Heart right ventricle (tissue), 16 donors: ENCODE data around the gene CD2AP. TPM values are rescaled to one million over a fixed set of nuclear protein-coding genes. Genes with fewer than 3 reads are reported as not detected.
"Not testable (repeated sequence)": the region's sequence is repeated elsewhere in the genome, so short reads cannot be mapped to it uniquely, and the experiment has no call there.

Experiments
- ATAC-seq, 8 donors: fragments of 200-7000 bp; cut with Tn5 transposase; one replicate each; pipeline ENCODE4 v1.9.1; 2020; ENCODE audit warnings: mild to moderate bottlenecking in 8 of 8, moderate library complexity in 8 of 8, moderate number of reproducible peaks in 1 of 8
- DNase-seq, 2 donors: peaks; one replicate each; pipeline ENCODE4 v3.0.0-alpha.2; 2020
- H3K27ac ChIP-seq, 10 donors: fragments of 200-600 bp; sonication (generic) in 2 of 10; one replicate each; pipeline versions ENCODE4 v1.5.0 to v1.8.0; 2020 to 2022; ENCODE audit warnings: mild to moderate bottlenecking in 3 of 10
- H3K27me3 ChIP-seq, 7 donors: fragments of 200-600 bp; one replicate each; pipeline ENCODE4 v1.8.0; 2021 to 2022; ENCODE audit warnings: mild to moderate bottlenecking in 2 of 7
- H3K36me3 ChIP-seq, 9 donors: fragments of 200-600 bp; sonication (generic) in 1 of 9; one replicate each; pipeline versions ENCODE4 v1.5.0 to v1.8.0; 2020 to 2022; ENCODE audit warnings: mild to moderate bottlenecking in 2 of 9
- H3K4me1 ChIP-seq, 9 donors: fragments of 200-600 bp; sonication (generic) in 1 of 9; one replicate each; pipeline versions ENCODE4 v1.5.0 to v1.8.0; 2020 to 2022; ENCODE audit warnings: mild to moderate bottlenecking in 4 of 9
- H3K4me3 ChIP-seq, 10 donors: fragments of 200-600 bp; sonication (generic) in 2 of 10; one replicate each; pipeline versions ENCODE4 v1.5.0 to v1.8.0; 2020 to 2022; ENCODE audit warnings: mild to moderate bottlenecking in 7 of 10, moderate library complexity in 2 of 10
- H3K9me3 ChIP-seq, 11 donors: fragments of 200-600 bp in 10 of 11; sonication (generic) in 2 of 11; one replicate each; pipeline versions ENCODE4 v1.5.0 to v1.8.0; 2013 to 2022; ENCODE audit warnings: mild to moderate bottlenecking in 2 of 11, control low read depth in 1 of 11, moderate library complexity in 1 of 11
- CTCF ChIP-seq, 9 donors: fragments of 200-600 bp; sonication (generic) in 2 of 9; IDR thresholded peaks; one replicate each; pipeline versions ENCODE4 v1.5.0 to v1.8.0; 2021 to 2022; ENCODE audit warnings: antibody characterized with exemption in 9 of 9, mild to moderate bottlenecking in 5 of 9, moderate library complexity in 1 of 9
- WGBS, 2 donors: extraction: QIAGEN DNeasy Blood & Tissue Kit; methylation state at CpG; one replicate each; pipeline ENCODE4 v1.1.7; 2013; ENCODE audit warnings: inconsistent platforms in 1 of 2; 5-methylcytosine and 5-hydroxymethylcytosine counted together
- intact Hi-C, 10 donors: fragments of 100-400 bp; cut with DNase I; formaldehyde crosslinking; loops; one replicate each; pipeline versions ENCODE4 v1.11.1 to v1.14.2; 2022
- polyA plus RNA-seq, 2 donors: library from polyadenylated mRNA; stranded (reverse); fragments of 200-250 nt; gene quantifications; one replicate each; pipeline ENCODE4 v1.2.3, GENCODE V29; 2013
- total RNA-seq, 10 donors: library from RNA; stranded (reverse); fragmentation: NEBNext Ultra II Directional in 3 of 10; extraction: Animal tissue kit (Norgen Biotek cat#: 25700) in 3 of 10; gene quantifications; one replicate each; pipeline versions ENCODE4 v1.2.1 to v1.2.4, GENCODE V29; 2021 to 2023
- donor health status: Arrhythmogenic right ventricular cardiomyopathy.
- donor health status: ischemic (EF 13 %, LVEDD 7.1; RV severe dilation, severe dysfunction).
- donor health status: healthy with polysubstance abuse.
- donor health status: DM: no; HTN: yes; CAD: no.
- donor health status: DM: no; HTN: no; CAD: no.
- donor health status: ischemic (EF 25% LVEDD 6.9; RV normal size, moderate dysfunction).
- donor health status: ischemic (EF 25% LVEDD 5.7; RV mildly dilated, moderate dysfunction).
- donor health status: healthy.
- donor health status: DM: yes; HTN: yes; CAD: no.
- donor health status: Ischemic cardiomyopathy.
- donor health status: ischemic (EF 35%, LVEDD 5.7; RV mildly dilated, moderate dysfunction).
- donor health status: nonischemic (EF 11% LVEDD 7.7; RV severe dilation, severe dysfunction).
- donor health status: DM: yes; HTN: yes; CAD: no.
- donor health status: PGD.
- donor health status: ischemic (EF 29% LVEDD 5.4; RV normal size, mild dysfunction).
- donor health status: nonischemic (EF 23%, LVEDD 6.1; RV moderate dilation, normal function).

The CD2AP gene
- total and polyA plus RNA-seq, 12 donors, result 5.8 to 15.6 (median 10.8) TPM

GRCh38 chr6:47476781-47477496 lies 650 bp upstream of the CD2AP start:
- intact Hi-C loops, result loop anchor here in 6 of 10 donors (2.0 to 10.0 kb wide), 4 partner anchors 60 to 108 kb away; no protein-coding TSS in a partner anchor
- H3K4me3 ChIP-seq, result peak overlapping the region; percentile 33 to 98 (median 90)

DNA sequence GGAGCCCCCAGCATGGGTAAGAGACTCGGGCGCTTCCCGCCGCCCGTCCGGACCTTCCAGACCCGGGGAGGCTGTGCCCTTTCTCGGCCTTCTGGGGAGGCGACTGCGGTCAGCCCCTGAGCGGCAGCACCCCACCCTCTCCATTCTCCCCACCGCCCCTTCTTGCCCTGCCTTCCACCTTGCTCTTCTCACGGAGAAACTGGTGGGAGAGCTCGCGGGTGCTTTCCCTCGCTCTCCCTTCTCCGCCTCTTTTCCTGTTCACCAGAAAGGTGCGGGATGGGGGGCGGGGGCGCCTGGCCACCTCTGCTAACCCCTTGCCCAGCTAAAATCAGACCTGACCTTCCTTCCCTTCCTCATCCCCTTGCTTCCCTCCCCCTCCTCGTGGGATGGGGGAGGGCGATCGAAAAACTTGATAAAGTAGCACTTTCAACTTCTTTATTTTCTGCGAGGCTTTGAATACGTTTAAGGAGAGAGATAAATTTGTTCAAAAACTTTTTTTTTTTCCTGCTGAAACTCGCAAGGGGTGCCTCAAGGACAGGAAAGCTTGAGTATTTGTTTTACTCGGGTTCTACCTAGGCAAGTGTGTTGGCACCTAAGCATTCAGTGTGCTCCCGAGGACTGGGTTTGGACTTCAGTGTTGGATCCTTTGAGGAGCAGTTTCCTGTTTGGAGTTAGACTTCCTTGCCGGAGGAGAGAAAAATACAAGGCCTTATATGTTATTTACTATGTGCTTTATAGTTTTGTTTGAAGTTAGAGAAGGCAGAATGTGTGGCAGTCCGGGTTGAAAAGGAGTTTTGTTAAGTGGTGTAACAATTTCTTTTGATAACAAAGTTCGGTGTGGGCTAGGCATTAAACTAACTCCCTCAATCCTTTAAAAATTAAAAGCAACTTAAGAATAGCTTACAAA lies 897 bp downstream of the CD2AP start:
- DNase-seq (no peak), ATAC-seq (peak in 6 of 8 donors; percentile 5 to 50 (median 32))
- peak in 2 of 9 donors; percentile 3 for TF ChIP-seq CTCF (IDR thresholded peaks at IDR 0.05)
- 1% methylated on average over 30 to 31 of the region's 31 CpGs for WGBS, 2 donors
- Histone ChIP-seq H3K36me3 (no peaks in the 10 kb centered on the region), H3K4me3 (peak overlapping the region; percentile 33 to 98 (median 90)), H3K27ac (peak overlapping the region; percentile 95 to 99 (median 97)), H3K4me1 (peaks cover 0 to 65% (median 28%) of the 10 kb centered on the region in 9 donors), H3K27me3 (no peaks in the 10 kb centered on the region), H3K9me3 (no peaks in the 10 kb centered on the region)
- intact Hi-C loops, result loop anchor here in 6 of 10 donors (2.0 to 10.0 kb wide), 4 partner anchors 40 to 106 kb away; no protein-coding TSS in a partner anchor

More at GRCh38 chr6:47476781-47477496, 650 bp upstream of the CD2AP start:
- WGBS, 2 donors, result 13 to 14% methylated on average over 21 of the region's 21 CpGs
- Histone ChIP-seq H3K4me1 (peaks cover 0 to 50% (median 22%) of the 10 kb centered on the region in 9 donors), H3K27me3 (no peaks in the 10 kb centered on the region), H3K36me3 (no peaks in the 10 kb centered on the region), H3K9me3 (no peaks in the 10 kb centered on the region), H3K27ac (peak overlapping the region; percentile 95 to 99 (median 97))
- ATAC-seq, result peak in 1 of 8 donors; percentile 5
- no peak for DNase-seq
- no peak for TF ChIP-seq CTCF (IDR thresholded peaks at IDR 0.05)

GRCh38 chr6:47479140-47479508 lies 1.5 kb downstream of the CD2AP start:
- DNase-seq, result no peak
- H3K4me3 ChIP-seq, result peak overlapping the region; percentile 33 to 98 (median 90)
- peak overlapping the region in 9 of 10 donors; percentile 96 to 99 (median 97) for H3K27ac ChIP-seq
- intact Hi-C loops, result loop anchor here in 6 of 10 donors (2.0 to 10.0 kb wide), 4 partner anchors 40 to 106 kb away; no protein-coding TSS in a partner anchor
- no peak for ATAC-seq
- H3K9me3 ChIP-seq, result no peaks in the 10 kb centered on the region
- peaks cover 0 to 71% (median 34%) of the 10 kb centered on the region in 9 donors for H3K4me1 ChIP-seq
- WGBS, 2 donors, result 6 to 8% methylated on average over 5 of the region's 5 CpGs
- no peaks in the 10 kb centered on the region for H3K27me3 ChIP-seq
- no peaks in the 10 kb centered on the region for H3K36me3 ChIP-seq
- TF ChIP-seq CTCF (IDR thresholded peaks at IDR 0.05), result no peak

- intact Hi-C loops, result loop anchor here in 6 of 10 donors (2.0 to 10.0 kb wide), 4 partner anchors 41 to 105 kb away; no protein-coding TSS in a partner anchor
- H3K27ac ChIP-seq, result peak overlapping the region in 2 of 10 donors; percentile 98 to 99
- ATAC-seq (no peak), DNase-seq (no peak)
- H3K4me1 ChIP-seq, result peaks cover 0 to 75% (median 35%) of the 10 kb centered on the region in 9 donors
- H3K27me3 ChIP-seq, result no peaks in the 10 kb centered on the region
- H3K36me3 ChIP-seq, result no peaks in the 10 kb centered on the region
- peak overlapping the region in 6 of 10 donors; percentile 86 to 98 (median 92) for H3K4me3 ChIP-seq
- H3K9me3 ChIP-seq, result no peaks in the 10 kb centered on the region
- 75 to 81% methylated on average over 3 of the region's 3 CpGs for WGBS, 2 donors
- no peak for TF ChIP-seq CTCF (IDR thresholded peaks at IDR 0.05)
These were observed 2.3 kb downstream of the CD2AP start for GRCh38 chr6:47479874-47480273.

DNA sequence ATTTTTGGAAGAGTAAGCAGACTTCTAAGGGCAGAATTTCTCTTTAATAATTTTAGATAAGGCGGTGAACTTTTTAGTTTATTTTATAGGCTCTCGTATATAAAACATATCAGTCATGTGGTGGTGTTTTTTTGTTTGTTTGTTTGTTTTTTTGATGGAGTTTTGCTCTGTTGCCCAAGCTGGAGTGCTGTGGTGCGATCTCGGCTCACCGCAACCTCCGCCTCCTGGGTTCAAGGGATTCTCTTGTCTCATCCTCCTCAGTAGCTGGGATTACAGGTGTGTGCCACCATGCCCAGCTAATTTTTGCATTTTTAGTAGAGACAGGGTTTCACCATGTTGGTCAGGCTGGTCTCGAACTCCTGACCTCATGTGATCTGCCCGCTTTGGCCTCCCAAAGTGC lies 3.6 kb downstream of the CD2AP start:
- 95 to 98% methylated on average over 8 of the region's 8 CpGs for WGBS, 2 donors
- intact Hi-C loops, ATAC-seq: not testable (repeated sequence)

More for the DNA sequence above, 3.6 kb downstream of the CD2AP start:
- not testable (repeated sequence) for H3K9me3 ChIP-seq, H3K4me3 ChIP-seq, DNase-seq, H3K27ac ChIP-seq, H3K27me3 ChIP-seq, H3K36me3 ChIP-seq
- H3K4me1 ChIP-seq, result peaks cover 0 to 73% (median 35%) of the 10 kb centered on the region in 9 donors
